CD4-positive, alpha-beta T cell treated with Interleukin-17A for 4 hours (primary cell): Measurements from ENCODE around the gene EHD4.

Experiments used
- DNase-seq: peaks from one replicate; pipeline ENCODE4 v3.0.0-alpha.2; 2020; ENCODE audit warnings: mixed read lengths

Gene EHD4

GRCh38 chr15:41972253-41973242 is at the start of gene EHD4:
Gene EHD4, minus strand, starts transcription at chr15:41972557. Its CDS starts 63 bp downstream, at chr15:41972494.
- peak; percentile 95 for DNase-seq

GRCh38 chr15:42021593-42021992 is 49.2 kb upstream of the EHD4 start:
- DNase-seq, result no peak

GRCh38 chr15:42020713-42021273 is 48.4 kb upstream of the EHD4 start, which contains the start of gene PLA2G4E:
Gene PLA2G4E, minus strand, starts transcription at chr15:42021042. Its CDS starts 12 bp downstream, at chr15:42021030.
- DNase-seq, result no peak

GRCh38 chr15:42018306-42019224 is 46.2 kb upstream of the EHD4 start:
- DNase-seq, result no peak

GRCh38 chr15:42016971-42017370 is 44.6 kb upstream of the EHD4 start:
- DNase-seq, result no peak

GRCh38 chr15:42014406-42014805 is 42.0 kb upstream of the EHD4 start:
- no peak for DNase-seq

- DNase-seq, result no peak
These were observed 40.6 kb upstream of the EHD4 start for GRCh38 chr15:42012928-42013482.

- no peak for DNase-seq
These were observed 39.9 kb upstream of the EHD4 start for GRCh38 chr15:42012241-42012640.

GRCh38 chr15:42011074-42011473 is 38.7 kb upstream of the EHD4 start:
- no peak for DNase-seq

- DNase-seq, result no peak
These were observed 38.1 kb upstream of the EHD4 start for GRCh38 chr15:42010434-42010833.

- DNase-seq, result no peak
These were observed 37.1 kb upstream of the EHD4 start for GRCh38 chr15:42009474-42009873.

- DNase-seq, result no peak
These were observed 36.7 kb upstream of the EHD4 start for GRCh38 chr15:42009022-42009421.

- DNase-seq, result no peak
These were observed 35.0 kb upstream of the EHD4 start for GRCh38 chr15:42007386-42007785.

GRCh38 chr15:42002333-42002732 is 30.0 kb upstream of the EHD4 start:
- DNase-seq, result no peak

GRCh38 chr15:42001236-42001635 is 28.9 kb upstream of the EHD4 start:
- DNase-seq, result no peak

GRCh38 chr15:41999290-42000285 is 27.2 kb upstream of the EHD4 start:
- no peak for DNase-seq

GRCh38 chr15:41997845-41998244 is 25.5 kb upstream of the EHD4 start:
- no peak for DNase-seq

- no peak for DNase-seq
These were observed 24.7 kb upstream of the EHD4 start for GRCh38 chr15:41996921-41997592.

GRCh38 chr15:41996376-41996775 is 24.0 kb upstream of the EHD4 start:
- DNase-seq, result no peak

GRCh38 chr15:41995476-41995855 is 23.1 kb upstream of the EHD4 start:
- no peak for DNase-seq
